GM10266 (cell line): ENCODE data around the gene FER1L5.

Experiments
- DNase-seq: peaks from one replicate; pipeline ENCODE4 v3.0.0; 2012; ENCODE audit errors: extremely low spot score
- CTCF ChIP-seq: IDR thresholded peaks from 2 replicates; pipeline ENCODE4 v1.5.1; 2012; ENCODE audit warnings: mild to moderate bottlenecking, low read depth; ENCODE audit not compliant: control insufficient read depth, insufficient read depth; ENCODE audit errors: missing control alignments

FER1L5 gene

GRCh38 chr2:96726131-96726530 lies 83.6 kb downstream of the FER1L5 start:
- TF ChIP-seq CTCF = no peak
- DNase-seq = no peak

DNA sequence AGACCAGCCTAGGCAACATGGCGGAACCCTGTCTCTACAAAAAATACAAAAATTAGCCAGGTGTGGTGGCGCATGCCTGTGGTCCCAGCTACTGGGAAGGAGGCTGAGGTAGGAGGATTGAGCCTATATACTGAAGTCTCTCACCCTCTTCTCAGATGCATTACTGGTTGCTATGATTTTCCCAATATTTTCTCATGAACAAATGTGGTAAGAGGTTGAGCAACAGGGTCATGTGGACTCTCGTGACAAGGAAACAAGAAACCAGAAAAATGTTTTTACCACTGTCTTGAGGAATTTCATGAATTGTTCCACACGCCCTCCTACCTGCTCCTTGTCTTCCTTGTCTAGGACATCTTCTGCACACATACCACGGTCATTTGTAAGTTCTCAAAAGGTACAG lies 84.9 kb downstream of the FER1L5 start:
- no peak for TF ChIP-seq CTCF
- DNase-seq = no peak

DNA sequence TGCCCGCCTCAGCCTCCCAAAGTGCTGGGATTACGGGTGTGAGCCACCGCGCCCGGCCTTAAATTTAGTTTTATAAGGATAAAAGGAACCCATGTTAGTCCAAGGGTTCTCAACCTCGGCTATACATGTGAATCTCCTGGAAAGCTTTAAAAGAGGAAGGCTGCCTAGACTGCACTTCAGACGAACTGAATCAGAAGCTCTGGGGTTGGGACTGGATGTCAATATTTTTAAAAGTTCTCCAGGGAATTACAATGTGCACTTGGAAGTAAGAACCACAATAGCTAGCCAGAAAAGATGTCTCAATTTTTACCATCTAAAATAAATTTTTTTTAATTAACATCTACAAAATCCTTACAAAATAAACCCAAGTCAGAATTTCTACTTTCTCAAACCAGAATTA lies 87.2 kb downstream of the FER1L5 start:
- no peak for TF ChIP-seq CTCF
- no peak for DNase-seq

GRCh38 chr2:96730212-96730611 lies 87.6 kb downstream of the FER1L5 start:
- DNase-seq = no peak
- no peak for TF ChIP-seq CTCF

GRCh38 chr2:96733931-96734330 lies 91.4 kb downstream of the FER1L5 start:
- no peak for DNase-seq
- no peak for TF ChIP-seq CTCF

GRCh38 chr2:96734880-96735583 lies 92.5 kb downstream of the FER1L5 start:
- DNase-seq = no peak
- no peak for TF ChIP-seq CTCF

DNA sequence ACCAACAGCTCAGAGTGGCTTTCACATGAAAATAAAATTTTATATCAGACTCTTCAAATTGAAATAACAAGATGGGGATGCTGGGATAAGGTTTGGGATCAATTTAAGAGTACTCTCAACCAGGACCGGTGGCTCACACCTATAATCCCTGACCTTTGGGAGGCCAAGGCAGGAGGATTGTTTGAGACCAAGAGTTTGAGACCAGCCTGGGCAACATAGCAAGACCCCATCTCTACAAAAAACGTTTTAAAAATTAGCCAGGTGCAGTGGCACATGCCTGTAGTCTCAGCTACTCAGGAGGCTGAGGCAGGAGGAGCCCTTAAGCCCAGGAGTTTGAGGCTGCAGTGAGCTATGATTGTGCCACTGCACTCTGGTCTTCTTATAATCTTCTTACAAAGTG lies 94.7 kb downstream of the FER1L5 start:
- DNase-seq = no peak
- TF ChIP-seq CTCF = no peak
